NOMO-1 (cell line): ENCODE results near the gene HAND2.

ENCODE experiments used
- DNase-seq, 2 experiments: peaks; one replicate each; lab custom pipeline; 2025; ENCODE audit not compliant: unreplicated experiment in 2 of 2; lab: John Stamatoyannopoulos, UW

HAND2 gene

DNA sequence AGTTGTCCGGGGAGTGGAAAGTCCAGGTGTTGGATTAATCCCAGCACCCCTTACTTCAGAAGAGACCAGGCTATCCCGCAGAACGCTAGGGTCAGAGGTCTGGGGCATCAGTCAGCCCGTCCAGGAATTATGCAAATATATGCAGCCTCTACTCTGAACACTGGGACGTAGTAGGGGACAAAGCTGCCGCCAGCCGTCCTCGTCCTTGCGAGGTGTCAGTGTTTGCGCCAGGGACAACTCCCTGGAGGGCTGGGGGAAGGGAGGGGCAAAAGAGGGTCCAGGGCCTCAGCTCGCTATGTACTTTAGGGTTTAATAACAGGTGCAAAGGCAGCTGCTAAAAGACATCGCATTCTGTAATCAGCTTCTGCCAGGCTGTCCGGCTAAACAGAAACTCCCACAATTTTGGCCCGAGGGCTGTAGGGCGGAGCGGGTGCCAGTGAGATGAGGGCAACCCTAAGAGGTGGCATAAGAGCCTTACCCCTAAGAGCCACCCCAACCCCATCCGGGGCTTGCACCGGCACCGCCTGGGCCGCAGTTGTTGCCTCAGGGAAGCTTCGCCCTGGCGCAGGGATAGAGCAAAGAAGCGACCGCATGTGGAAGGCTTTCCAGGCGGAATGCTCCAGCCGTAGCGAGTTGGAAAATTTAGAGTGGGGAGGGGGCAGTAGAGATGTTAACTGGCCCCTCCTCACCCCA is 8.4 kb downstream of the HAND2 start:
- DNase-seq, result no peak

DNA sequence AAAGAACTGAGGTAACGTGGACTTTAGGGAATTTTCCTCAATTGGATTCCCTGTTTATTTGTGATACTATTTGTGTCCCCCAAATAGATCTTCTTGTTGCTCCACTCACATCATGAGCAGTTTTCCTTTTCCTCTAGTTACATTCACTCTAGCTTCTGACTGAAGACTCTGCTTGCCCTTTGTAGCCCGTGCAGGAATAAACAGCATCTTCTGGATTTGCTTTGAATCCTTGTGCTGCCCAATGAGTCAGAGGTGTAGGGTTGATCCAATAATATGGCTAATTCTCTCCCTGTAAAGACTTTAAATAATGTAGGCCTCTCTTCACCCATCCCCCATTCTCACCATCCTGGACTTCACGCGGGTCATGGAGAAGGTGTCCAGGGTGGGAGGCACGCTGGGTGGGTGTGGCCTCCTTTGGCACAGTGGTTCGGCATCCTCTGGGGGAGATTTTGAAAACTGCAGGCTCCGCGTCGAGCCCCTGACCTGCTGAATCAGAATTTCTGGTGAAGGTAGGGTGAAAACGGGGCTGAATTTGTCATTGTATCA is 9.0 kb downstream of the HAND2 start:
- DNase-seq, result no peak

DNA sequence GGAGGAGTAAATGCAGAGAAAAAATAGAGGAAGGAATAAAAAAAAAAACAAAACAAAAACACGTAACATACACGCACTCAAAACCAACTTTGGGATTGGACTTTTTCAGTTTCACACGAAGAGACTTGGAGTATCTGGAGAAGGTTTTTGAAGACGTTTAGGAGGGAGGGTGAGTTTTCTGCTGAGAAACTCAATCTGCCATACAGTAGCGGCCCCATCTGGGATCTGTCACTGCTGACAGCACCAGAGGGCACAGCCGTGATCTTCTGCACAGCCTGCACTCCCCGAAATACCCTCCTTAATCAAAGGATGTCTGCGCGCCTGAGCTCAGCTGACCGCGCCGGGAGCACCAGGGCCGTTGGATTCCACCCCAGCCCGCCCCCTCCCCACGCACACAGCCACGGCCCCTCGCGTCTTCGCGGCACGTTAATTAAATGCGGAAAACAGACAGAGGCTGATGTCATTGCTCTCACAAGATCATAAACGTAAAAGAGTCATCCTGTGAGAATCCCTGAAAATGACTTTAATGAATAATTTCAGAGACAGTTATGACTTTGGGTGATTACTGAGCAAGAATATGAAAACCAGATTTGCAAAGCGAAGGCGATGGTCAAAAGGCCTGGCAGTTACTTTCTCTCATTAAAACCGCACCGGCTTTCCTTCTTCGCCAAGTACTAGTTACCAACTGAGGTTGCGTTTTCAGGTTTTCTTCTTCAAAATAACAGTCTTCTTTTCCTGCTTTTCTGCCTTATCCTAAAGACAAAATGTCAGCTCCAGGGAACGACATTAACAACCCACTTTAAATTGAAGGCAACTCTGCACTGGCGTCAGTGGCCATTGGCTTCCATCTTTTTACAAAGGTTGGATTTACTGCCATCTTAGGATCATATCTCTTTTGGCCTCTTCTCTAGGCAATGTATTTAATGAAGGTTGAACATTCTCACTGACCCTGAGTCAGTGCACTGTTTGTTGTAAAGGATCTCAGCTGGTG is 10.6 kb downstream of the HAND2 start:
- DNase-seq, result no peak

DNA sequence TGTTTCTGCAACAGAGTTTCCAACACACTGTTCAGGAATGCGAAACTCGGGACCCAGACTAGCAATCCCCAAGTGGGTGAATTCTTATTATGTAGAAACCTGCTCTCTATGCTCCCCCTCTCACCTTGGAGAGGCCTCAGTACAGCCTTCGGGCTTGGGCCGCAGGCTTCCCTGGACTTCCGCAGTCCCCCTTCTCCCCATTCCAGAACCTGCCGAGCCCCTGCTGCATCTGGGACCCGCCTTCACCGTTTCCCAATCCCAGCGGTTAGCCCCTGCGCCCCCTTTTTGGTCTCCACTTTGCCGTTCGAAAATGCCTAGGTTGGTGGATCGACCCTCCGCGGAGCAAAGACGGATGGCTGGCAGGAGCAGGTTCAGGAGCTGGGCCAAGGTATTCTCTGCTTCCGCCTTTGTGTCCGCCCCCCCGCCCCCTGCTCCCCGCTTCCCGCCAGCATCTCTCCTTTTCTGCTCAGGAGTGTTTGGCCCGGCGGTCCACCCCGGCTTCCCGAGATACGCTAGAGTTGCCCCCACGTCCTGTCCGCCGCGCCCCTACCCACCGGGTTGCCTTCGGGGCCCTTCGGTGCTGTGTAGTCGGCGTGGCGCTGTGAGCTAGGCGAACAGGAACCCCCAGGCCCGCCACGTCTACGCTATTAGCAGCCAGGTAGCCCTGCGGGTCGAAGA is 11.5 kb downstream of the HAND2 start:
- DNase-seq, result no peak

DNA sequence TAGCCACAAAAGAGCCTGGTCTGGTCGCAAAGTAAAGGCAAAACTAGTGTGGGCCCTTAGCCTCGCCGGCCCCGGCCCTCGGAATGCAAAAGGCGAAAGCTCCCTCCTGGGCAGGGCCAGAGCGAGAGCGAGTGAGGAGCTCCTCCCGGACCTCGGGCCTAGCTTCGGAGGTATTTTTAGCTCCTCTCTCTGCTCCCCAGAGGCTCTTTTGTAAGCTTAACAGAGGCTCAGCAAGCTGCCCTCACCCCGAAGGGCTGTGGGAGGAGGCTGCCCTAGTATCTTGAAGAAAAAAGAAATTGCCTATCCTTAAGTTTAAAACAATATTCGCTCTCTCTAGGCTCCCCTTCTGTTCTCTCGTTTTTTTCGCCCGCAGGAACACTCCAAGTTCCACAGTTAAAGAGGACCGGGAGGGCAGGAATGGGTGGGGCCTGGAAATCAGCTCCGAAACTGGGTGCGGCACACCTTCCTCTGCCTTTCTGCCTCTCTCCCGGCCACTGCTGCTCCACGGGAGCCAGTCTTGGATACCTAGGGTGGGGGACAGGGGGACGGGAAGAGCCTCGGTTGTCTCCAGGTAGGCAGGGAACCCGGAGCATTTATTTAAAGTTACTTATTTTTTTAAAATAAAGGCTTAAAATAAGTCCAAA is 12.1 kb downstream of the HAND2 start:
- no peak for DNase-seq

DNA sequence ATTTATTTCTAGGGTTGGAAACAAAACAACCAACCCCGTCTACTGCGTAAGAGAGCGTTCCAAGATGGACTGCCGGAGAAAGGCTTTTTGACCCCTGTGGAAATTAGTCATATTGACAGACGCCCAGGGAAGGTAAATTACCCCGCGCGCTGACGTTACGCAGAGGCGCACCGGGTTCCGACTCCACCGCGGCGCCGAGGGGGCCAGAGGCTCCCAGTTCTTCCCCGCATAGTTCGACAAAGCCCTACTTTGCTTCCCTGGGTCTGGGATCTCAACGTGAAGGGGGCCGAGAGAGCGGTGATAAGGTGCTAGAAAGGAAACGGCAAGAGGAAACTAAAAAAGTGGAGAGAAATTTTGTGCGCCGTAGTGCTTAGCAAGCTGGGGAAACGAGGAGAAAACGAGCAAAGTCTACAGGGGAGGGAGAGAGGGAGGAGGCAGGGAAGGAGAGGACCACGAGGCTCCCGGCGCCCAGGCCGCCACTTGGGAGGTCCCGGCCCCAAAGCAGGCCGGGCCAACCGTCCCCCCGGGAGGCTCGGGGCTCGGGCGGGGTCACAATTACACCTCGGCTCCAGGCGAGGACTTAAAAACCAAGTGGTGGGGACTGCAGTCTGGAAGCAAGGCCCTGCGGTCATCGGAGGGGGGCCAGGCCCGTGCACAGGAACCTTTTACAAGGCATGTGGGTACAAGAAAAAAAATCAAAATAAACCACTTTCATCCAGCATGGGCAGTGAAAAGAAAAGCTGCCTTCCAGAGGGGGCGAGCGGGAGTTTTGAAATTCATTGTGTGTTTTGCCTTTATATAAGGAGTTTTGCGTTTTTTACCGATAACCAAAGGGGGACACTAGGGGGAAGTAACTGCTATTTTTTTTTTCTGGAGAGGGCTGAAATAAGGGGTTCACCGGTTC is 13.2 kb downstream of the HAND2 start:
- no peak for DNase-seq

DNA sequence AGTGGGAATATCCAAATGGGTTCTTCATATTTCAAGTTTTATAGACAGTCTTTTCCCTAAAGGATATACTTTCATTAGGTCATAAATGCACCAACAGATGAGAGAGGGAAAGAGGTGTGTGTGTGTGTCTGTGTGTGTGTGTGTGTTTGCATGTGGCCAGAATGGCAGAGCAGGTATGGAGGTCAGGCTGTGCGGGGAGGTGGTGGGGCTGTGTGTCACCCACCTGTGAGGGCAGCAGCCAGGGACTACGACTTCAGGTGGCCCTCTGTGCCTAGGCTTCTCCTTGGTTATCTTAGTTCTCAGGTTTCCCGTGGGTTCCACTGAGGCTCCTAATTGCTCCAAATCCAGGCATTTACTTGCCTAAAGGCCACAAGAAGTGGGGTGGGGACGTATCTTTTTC is 14.6 kb downstream of the HAND2 start:
- DNase-seq, result no peak

DNA sequence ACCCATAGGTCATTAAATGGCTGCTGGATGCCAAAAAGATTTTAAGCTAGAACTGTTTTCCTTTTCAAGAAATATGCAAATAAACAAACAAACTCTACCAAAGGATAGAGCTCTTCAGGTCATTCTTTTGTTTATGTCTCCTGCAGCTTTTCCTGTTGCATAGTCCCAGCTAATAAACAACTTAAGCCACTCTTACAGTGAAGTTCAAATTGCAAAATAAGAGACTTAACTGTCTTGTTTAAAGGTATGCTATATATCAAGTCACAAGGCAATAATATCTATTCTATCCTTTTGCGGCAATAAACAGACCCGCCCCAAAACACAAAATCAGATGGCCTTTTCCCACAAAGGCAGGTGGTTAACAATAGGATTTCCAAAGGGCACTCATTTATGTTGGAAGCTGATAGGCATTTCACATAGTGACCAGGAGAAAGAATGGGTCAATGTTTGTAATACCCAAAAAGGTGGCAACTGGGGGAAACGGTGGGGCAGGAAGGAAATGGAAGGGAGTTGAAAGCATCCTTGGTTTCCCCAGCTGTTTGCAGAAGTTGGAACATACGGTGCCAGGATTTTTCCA is 15.3 kb downstream of the HAND2 start:
- DNase-seq, result no peak

DNA sequence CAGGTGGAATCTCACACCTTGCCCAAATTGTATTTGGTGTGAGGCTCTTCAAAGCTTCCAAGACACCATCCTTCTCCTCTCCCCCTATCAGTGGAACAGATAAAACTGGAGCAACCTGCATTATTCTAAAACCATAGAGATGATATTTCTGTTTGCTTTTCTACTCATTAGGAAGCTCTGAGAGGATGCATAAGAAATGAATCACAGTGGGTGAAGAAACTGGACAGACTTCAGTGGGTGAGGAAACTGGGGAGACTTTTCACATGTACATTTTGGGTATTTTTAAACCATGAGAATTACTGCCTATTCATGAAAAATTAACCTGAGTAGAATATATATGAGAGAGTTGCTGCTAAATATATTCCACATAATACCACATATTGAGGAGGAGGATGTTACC is 16.4 kb downstream of the HAND2 start:
- DNase-seq, result no peak

DNA sequence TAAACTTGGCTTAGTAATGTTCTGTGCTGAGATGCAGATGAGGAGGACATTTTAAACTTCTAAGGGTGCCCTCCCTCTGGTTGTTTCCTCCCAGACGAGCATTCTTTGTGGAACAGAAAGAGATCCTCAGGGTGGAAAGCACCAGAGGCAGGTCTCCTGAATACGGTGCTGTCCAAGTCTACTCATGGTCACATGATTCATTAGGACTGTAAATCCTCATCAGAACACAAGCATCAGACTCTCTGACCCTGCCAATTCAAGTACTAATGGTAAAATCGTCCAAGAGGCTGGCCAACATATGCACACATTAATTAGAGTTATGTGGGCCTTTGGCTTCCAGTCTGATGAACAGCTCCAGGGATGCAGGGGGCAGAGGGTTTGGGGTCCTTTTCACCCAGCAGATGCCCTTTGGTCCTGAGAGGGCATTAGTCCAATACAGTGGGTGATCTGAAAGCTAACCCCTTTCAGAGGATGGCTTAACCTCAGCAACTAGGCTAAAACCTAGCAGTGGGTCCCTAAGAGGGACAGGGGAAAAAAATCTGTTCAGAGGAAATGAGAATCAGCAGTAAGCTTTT is 18.2 kb downstream of the HAND2 start:
- no peak for DNase-seq

DNA sequence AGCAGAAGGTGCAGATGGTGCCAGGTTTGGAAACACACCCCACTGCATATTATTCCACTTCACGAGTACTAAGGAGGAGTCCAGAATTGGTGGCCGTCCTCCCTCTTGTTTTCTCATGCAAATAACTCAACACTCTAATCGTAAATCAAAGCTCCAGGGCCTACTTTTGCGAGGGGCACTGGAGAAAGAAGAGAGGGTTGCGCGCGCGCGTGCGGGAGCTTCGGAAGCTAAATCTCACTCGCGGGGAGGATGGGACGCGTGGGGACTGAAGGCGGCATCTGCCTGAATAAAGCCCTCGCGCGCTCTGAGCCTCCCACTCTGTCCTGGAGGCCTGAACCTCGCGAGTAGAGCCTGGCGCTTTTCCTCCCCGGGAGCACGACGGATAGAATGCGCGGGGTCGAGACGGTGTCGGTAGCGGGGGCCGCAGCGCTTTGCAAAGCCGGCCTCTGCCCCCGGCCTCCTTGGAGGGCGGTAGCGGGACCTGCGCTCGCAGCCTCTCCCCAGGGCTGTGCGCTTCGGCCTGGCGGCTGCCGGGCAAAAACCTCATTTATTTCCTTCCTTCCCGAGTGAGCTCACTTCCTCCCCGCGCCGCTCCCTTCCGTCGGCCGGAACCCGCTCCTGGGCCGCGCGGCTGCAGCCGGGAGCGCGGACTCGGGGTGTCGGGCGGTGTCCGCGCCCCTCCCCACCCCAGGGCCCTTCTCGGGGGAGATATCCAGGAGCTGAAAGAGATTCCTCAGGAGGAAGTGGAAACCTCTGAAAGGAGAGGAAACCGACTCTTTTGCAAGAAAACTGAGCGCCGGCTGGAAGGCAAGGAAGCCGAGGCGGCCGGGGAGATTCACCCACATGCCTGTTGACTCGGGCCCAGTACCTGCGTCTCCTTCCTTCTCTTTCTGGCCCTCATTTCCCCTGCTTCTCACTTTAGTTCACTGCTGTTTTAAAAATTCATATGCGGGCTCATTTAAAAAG is 20.7 kb downstream of the HAND2 start:
- no peak for DNase-seq

DNA sequence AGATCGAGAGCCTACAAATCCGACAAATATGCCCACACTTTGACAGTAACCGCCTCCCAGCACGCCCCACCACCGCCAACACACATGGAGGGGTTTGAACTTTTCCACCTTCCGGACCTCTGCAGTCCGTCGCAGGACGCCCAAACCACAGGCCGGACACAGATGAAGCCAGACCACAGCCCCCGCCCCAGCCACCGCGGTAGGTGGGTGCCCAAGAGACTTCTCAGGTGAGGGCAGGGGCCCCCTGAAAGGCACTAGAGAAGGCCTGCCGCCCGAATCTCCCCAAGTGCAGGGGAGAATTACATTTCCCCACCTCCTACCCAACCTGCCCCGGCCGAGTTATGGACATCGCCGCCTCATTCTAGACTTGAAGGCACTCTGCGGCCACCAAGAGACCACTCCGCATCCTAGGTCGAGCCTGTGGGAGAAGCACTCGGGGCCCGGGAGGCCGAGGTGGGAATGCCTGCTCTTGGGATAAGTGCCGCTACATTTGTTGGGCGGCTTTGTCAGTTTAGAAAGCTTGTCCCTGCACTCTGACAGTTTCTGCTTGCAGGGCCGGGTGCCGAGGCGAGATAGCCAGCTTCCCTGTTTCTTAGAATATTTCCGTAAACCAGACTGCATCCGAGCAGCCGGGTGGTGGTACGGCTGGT is 21.5 kb downstream of the HAND2 start:
- DNase-seq, result no peak

DNA sequence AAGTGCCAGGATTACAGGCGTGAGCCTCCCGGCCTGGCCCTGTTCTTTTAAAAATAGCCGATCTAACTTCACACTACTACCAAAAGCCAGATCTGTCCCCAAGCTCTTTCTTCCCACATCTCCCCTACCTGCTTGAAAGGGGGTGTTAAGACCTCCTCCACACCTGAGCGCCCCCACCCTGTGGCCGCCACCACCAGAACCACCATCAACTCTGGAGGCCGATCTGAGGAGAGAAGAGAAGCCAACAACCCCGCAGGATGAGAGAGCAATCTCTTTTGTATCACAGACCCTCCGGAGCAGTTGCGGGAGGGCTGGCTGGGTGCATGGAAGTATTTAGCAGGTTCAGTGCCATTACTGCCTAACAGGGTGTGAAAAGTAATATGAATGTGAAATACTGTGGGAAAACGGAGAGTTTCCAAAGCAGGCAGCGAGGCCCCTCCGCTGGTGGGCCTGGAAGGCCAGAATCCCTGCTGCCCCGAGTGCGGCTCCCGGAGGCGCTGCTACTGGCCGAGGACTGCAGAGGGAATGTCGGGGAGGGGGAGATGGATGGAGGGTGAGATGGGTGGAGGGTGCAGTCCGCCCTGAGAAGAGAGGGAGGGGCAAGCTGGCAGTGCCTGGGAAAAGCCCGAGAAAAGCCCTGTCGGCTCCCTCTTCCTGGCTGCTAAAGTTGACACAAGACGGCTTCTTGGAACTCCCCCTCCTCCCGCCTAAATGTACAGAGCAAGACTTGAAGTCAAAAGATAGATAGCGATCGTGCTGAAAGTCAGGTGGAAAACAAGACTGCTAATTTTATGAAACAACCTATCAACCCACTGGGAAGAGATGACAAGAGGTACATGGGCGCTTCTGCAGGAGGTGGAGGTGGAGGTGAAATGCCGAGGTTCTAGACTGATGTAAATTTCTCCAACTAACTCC is 22.3 kb downstream of the HAND2 start:
- no peak for DNase-seq

DNA sequence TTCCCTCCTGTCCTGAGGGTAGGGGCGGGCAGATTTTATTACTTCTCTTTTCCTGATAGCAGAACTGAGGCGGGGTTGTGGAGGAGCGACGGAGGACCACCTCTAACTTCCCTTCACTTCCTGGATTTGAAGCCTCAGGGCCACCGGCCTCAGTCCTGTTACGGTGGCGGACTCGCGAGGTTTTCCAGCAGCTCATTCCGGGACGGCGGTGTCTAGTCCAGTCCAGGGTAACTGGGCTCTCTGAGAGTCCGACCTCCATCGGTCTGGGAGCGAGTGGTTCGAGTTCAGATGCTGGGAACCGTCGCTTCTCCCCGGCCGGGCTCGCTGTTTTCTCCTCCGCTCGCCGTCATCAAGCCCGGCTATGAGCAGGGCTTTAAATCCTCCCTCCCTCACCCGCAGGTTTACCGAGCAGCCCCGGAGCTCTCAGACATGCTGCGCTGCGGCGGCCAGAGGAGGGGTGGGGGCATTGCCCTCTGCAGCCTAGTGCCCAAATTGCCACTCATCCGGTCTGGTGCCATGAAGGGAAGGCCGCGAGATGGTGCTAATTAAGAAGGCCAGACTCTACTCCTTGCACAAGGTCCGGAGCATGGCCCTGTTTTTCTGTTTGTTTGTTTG is 23.3 kb downstream of the HAND2 start:
- peak; percentile 46 to 83 for DNase-seq

DNA sequence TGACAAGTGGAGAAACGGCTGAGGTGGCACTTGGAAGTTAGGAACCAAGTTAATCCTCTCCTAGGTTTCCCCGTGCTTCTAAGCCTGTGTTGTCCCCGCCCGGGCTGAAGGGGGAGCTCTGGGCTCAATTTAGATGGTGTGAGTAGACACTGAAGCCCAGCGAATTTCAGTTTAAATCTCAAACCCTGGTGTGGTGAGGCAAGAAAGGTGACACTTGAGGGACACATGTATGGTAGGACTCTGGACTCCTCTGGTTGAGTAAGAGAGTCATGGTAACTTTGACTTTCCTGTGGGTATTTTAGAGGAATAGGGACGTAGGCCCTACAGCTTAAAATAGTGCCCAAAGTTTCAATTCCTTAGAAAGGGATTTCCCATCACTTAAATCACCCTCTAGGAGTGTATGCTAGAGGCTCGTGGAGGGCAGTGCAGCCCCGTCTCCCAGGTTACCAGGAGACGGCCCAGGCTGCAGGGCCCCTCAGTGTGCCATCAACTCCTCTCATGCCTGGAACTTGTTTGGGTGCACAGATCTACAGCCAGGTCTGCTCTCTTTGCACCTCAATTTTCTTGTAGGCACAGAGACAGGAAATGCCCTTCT is 24.0 kb downstream of the HAND2 start:
- DNase-seq, result peak; percentile 86

DNA sequence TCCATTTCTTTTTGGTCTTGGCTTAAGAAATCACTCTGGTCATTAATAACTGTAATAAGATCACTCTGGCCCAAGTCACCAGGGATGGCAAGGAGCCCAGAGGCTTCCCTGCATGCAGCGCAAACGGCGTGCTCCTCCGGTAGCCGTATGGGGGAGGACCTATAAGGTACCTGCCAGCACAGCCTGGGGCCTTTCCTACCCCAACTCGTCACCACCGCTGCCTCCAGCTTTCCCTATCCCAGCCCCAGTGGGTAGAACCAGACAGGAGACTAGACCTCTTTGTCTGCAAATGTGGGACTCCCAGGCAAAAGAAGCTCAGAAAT is 25.9 kb downstream of the HAND2 start:
- no peak for DNase-seq
